NCI-H2107 treated with DMSO at 0.1 percent for 48 hours (cell line): ENCODE results near the gene CIDEA.

Source experiments
- DNase-seq: peaks from one replicate; lab custom pipeline; 2025; ENCODE audit not compliant: unreplicated experiment; lab: John Stamatoyannopoulos, UW

The CIDEA gene

DNA sequence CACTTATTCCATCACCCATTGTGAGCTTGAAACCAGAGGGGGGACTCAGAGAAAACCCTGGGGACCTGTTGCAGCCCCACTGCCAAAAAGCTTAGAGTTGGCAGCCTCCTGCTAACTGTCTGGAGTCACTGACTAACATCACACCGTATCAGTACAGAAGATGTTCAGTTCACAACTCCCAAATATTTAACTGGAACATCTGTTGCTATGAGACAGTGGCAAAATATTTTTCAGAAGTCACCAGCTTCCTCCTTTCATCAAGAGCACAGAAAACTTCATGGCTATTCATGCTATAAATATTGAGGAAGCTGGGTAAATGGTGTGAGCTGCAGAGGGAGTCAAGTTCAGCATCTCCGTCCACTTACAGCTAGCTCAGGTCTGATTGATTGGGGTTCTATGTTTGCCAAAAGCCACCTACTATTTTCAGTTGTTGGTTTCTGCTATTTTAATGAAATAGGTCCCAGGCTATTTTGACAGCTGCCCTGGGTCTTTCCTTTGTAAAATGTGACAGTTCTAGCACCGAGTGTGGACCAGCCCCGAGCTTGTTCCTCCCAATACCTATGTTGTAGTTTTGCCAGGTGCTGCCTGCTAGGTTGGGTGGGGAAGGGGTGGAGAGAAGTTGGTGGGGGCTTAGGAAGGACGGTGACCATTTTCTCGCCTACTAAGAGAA is 63.6 kb downstream of the CIDEA start:
- no peak for DNase-seq

DNA sequence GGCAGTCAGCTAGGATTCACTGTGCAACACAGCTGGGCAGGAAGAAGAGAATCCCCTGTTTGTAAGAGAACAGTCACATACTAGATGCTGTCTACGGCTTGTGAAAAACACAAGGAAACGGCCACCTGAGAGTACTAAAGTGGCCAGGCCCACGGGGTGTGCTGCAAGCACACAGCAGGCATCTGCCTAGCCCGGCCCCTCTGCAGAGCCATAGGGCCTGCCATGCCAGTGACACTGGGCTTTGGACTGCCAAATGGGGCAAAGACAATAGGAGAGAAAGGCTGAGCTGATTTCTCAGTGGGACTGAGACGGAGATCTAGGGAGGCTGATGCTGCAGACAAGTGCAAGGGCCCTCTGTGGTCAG is 64.2 kb downstream of the CIDEA start:
- DNase-seq, result no peak

DNA sequence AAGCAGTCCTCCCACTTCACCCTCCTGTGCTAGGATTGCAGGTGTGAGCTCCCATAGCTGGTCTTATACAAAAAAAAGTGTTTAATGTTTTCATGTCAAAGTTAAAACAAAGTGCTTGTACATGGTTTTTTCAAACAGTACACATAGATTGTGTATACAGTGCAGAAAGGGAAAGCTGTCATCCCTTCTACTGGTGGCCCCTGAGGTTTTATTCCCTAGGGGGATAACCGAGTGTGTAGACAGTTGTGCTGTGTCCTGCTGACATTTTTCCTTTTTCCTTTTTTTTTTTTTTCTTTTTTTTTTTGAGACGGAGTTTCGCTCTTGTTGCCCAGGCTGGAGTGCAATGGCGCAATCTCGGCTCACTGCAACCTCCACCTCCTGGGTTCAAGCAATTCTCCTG is 64.7 kb downstream of the CIDEA start:
- DNase-seq, result no peak

DNA sequence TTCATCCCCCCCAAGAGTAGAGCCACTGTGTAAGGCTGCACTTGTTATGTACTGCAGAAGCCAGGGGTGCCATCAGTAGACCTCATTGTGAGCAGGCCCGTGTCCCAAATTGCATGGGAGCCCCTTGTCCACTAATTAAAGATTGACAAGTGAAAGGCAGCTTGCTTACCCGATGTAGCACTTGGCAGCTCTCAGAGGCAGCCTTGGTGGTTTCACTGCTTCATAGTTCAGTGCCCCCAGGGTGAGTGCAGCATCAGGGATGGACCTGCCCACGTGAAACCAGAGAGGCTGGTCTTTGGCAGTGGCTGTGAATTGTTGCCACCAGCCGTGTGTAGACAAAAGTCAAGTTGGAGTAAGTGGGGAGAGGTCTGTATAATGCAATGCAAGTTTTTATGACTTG is 67.2 kb downstream of the CIDEA start:
- DNase-seq, result no peak

DNA sequence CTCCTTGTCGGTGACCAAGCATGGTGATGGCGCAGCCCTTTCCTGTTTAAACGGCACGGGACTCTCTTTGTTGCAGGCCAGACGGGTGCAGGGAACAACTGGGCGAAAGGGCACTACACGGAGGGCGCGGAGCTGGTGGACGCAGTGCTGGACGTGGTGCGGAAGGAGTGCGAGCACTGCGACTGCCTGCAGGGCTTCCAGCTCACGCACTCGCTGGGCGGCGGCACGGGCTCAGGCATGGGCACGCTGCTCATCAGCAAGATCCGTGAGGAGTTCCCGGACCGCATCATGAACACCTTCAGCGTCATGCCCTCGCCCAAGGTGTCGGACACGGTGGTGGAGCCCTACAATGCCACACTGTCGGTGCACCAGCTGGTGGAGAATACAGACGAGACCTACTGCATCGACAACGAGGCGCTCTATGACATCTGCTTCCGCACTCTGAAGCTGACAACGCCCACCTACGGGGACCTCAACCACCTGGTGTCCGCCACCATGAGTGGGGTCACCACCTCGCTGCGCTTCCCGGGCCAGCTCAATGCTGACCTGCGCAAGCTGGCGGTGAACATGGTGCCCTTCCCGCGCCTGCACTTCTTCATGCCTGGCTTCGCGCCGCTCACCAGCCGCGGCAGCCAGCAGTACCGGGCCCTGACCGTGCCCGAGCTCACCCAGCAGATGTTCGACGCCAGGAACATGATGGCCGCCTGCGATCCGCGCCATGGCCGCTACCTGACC is 71.0 kb downstream of the CIDEA start:
- DNase-seq, result no peak

DNA sequence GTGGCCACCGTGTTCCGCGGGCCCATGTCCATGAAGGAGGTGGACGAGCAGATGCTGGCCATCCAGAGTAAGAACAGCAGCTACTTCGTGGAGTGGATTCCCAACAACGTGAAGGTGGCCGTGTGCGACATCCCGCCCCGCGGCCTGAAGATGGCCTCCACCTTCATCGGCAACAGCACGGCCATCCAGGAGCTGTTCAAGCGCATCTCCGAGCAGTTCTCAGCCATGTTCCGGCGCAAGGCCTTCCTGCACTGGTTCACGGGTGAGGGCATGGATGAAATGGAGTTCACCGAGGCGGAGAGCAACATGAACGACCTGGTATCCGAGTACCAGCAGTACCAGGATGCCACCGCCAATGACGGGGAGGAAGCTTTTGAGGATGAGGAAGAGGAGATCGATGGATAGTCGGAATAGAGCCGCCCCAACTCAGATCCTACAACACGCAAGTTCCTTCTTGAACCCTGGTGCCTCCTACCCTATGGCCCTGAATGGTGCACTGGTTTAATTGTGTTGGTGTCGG is 71.6 kb downstream of the CIDEA start:
- DNase-seq, result no peak

DNA sequence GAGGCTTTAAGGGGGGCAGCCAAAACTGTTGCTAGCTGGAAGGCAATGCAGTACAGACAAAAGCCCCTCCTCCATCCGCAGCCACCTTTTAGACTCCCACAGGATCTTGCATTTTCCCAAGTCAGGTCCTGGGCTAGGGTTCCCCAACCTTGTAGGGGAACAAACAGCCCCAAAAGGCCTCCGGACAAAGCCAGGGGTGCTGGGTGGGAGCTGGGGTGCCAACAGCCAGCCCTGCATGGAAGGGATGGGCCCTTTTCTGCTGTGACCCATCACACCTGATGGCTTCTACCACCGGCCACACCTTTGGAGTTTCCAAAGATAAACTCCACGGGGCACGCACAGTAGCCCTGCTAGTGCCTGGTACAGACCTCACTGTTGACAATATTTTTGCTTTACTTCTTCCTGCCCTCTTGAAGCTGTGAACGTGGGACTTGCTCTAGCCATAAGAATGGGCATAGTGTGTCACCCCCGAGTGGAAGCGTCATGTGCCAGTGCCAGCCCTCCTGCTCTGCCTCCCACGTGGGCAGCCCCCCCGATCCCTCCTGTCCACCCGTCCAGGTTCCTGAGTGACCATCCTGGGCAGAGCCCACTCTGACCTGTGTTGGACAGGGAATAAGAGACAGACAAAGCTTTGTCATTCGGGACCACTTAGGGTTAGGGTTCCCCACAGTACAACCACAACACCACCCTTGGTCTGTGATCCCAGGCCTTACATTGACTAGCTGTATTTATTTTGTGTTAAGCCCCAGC is 72.7 kb downstream of the CIDEA start:
- DNase-seq, result no peak
